ENCODE data around the gene AEBP1. TPM values are rescaled to one million over a fixed set of nuclear protein-coding genes. Genes with fewer than 3 reads are reported as not detected.

AEBP1 gene
- total and polyA plus RNA-seq, 2 experiments from 2014 or later: 15.1 to 42.0 TPM

DNA sequence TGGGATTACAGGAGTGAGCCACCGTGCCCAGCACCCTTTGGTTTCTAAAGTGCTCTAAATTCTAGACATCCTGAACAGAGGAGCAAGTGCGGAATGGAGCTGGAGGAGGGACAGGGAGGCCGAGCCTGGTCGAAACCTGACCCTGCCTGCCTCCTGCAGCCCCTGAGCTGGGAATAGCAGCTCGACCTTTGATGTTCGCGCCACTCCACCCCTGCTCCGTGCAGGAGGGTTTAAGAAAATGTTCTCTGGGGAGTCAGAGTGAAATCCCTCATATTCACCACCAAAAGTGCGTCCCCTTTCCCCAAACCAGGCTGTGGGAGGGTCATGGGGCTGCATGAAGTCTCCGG lies 40.6 kb upstream of the AEBP1 start (continued):
- no peak for TF ChIP-seq ZNF462 (CRISPR knock-in tag; IDR thresholded peaks at IDR 0.05)
- no peak for TF ChIP-seq JUNB (IDR thresholded peaks at IDR 0.05; ENCODE audit: unreplicated experiment)
- TF ChIP-seq REST (IDR thresholded peaks at IDR 0.05; ENCODE audit: unreplicated experiment): no peak
- no peak for TF ChIP-seq ETS1 (IDR thresholded peaks at IDR 0.05)
- TF ChIP-seq CREB1 (CRISPR knock-in tag; IDR thresholded peaks at IDR 0.05; ENCODE audit: low read depth): no peak
- no peak for TF ChIP-seq EZH2phosphoT487 (IDR thresholded peaks at IDR 0.05; ENCODE audit: unreplicated experiment)
